ENCODE data around the gene LDB3.

Gene LDB3

GRCh38 chr10:86706401-86706841, 38.1 kb downstream of the LDB3 start:
- H3K9me3 Mint-ChIP-seq: no peaks in the 10 kb centered on the region
- no peak overlapping the region for H3K27ac Mint-ChIP-seq
- H3K27me3 Mint-ChIP-seq (ENCODE audit: low read depth, poor library complexity): peaks cover 9% of the 10 kb centered on the region
- H3K36me3 Mint-ChIP-seq (ENCODE audit: low read depth): no peaks in the 10 kb centered on the region
- peaks cover 32% of the 10 kb centered on the region for H3K4me1 Mint-ChIP-seq
- TF ChIP-seq CTCF (IDR thresholded peaks at IDR 0.05): no peak
- no peak for DNase-seq
- H3K4me3 Mint-ChIP-seq: no peak overlapping the region

DNA sequence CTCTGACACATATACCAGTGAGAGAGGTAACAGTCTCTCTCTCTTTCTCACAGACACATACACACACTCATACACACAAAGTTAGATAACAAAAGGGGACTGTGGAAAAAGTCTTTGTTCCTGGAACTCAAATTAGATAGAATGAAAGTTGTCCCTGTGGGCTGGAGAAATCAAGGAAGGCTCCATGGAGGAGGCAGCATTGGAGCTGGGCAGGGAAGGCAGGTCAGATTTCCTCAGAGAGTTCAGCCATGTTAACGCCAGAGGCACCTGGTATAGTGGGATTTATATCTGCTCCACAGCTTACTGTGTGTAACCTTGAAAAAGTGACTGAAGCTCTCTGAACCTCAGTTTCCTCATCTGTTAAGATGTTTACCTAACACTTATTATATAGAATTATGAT, 38.7 kb downstream of the LDB3 start:
- H3K27me3 Mint-ChIP-seq (ENCODE audit: low read depth, poor library complexity): peaks cover 9% of the 10 kb centered on the region
- no peaks in the 10 kb centered on the region for H3K36me3 Mint-ChIP-seq (ENCODE audit: low read depth)
- H3K4me3 Mint-ChIP-seq: no peak overlapping the region
- TF ChIP-seq CTCF (IDR thresholded peaks at IDR 0.05): no peak
- peaks cover 33% of the 10 kb centered on the region for H3K4me1 Mint-ChIP-seq
- H3K9me3 Mint-ChIP-seq: no peaks in the 10 kb centered on the region
- no peak overlapping the region for H3K27ac Mint-ChIP-seq
- no peak for DNase-seq

GRCh38 chr10:86707505-86707904, 39.2 kb downstream of the LDB3 start:
- Mint-ChIP-seq H3K4me1 (peaks cover 37% of the 10 kb centered on the region), H3K4me3 (no peak overlapping the region), H3K27me3 (ENCODE audit: low read depth, poor library complexity) (peaks cover 6% of the 10 kb centered on the region), H3K36me3 (ENCODE audit: low read depth) (no peaks in the 10 kb centered on the region), H3K27ac (no peak overlapping the region), H3K9me3 (no peaks in the 10 kb centered on the region)
- no peak for TF ChIP-seq CTCF (IDR thresholded peaks at IDR 0.05)
- no peak for DNase-seq

DNA sequence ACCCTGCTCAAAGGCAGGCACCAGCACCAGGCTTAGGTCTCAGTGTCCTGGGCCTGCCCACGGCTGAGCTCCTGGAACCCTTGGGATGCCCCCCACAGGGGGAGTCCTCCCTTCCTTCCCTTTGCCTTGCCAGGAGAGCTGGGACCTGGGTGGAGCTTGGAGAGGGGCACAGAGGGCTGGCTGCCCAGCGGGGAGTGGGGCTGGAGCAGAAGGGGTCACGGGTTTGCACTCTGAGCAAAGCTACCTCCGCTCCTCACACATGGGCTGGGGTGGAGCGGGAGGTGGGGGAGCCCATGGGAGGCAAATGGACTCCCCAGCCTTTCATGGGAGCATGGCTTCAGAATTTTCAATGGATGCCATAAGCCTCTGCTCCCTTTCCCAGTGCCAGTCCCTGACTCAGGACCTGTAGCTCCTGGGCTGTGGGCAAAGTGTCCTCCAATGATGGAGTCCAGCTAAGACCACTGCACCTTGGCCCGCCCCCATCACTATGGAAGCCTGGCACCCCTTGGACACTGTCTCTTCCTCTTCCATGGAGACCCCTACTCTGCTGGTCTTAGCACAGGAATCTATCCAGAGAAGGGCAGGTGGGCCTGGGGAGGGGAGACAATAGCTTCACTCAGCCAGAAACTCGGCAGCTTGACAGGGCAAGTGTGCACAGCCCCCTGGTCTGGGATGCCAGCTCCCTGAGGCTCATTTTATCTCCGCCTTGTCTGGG, 39.9 kb downstream of the LDB3 start:
- H3K4me1 Mint-ChIP-seq: peaks cover 36% of the 10 kb centered on the region
- H3K27me3 Mint-ChIP-seq (ENCODE audit: low read depth, poor library complexity): peaks cover 4% of the 10 kb centered on the region
- H3K9me3 Mint-ChIP-seq: no peaks in the 10 kb centered on the region
- H3K27ac Mint-ChIP-seq: peak overlapping the region; percentile 82
- DNase-seq: no peak
- no peaks in the 10 kb centered on the region for H3K36me3 Mint-ChIP-seq (ENCODE audit: low read depth)
- TF ChIP-seq CTCF (IDR thresholded peaks at IDR 0.05): no peak
- no peak overlapping the region for H3K4me3 Mint-ChIP-seq

GRCh38 chr10:86708783-86709380, 40.6 kb downstream of the LDB3 start:
- TF ChIP-seq CTCF (IDR thresholded peaks at IDR 0.05): no peak
- DNase-seq: no peak
- H3K4me1 Mint-ChIP-seq: peaks cover 35% of the 10 kb centered on the region
- H3K27me3 Mint-ChIP-seq (ENCODE audit: low read depth, poor library complexity): peaks cover 5% of the 10 kb centered on the region
- peak overlapping the region; percentile 95 for H3K27ac Mint-ChIP-seq
- no peaks in the 10 kb centered on the region for H3K9me3 Mint-ChIP-seq
- H3K36me3 Mint-ChIP-seq (ENCODE audit: low read depth): no peaks in the 10 kb centered on the region
- H3K4me3 Mint-ChIP-seq: peak overlapping the region; percentile 37

Data from nephron progenitor cell (in vitro differentiated cells).